Body of pancreas (tissue), 4 donors: ENCODE measurements around the gene ALDH1A3. TPM values are rescaled to one million over a fixed set of nuclear protein-coding genes. Genes with fewer than 3 reads are reported as not detected.
A peak's percentile ranks its signal among the peaks of the same experiment; 100 is the strongest.

Source experiments
- ATAC-seq: fragments of 150-250 bp; one replicate; pipeline ENCODE4 v1.9.1; 2016
- DNase-seq, 4 donors: peaks; one replicate each; pipeline ENCODE4 v3.0.0-alpha.2; 2019
- H3K27ac ChIP-seq, 4 donors: fragments of 200-600 bp; sonication (generic); 1 replicate in 3 of 4; 2 replicates in 1 of 4; pipeline versions ENCODE4 v1.5.1 to v1.6.1; 2016 to 2019; ENCODE audit warnings: mild to moderate bottlenecking in 1 of 4, mixed read lengths in 1 of 4, moderate library complexity in 1 of 4
- H3K27me3 ChIP-seq, 2 donors: fragments of 200-600 bp; sonication (generic); one replicate each; pipeline ENCODE4 v1.6.0; 2016; ENCODE audit warnings: mild to moderate bottlenecking in 1 of 2
- H3K36me3 ChIP-seq, 2 donors: fragments of 200-600 bp; sonication (generic); replicated peaks in 1 of 2; 2 replicates each; pipeline ENCODE4 v1.5.1; 2016; ENCODE audit warnings: low read depth in 2 of 2; ENCODE audit not compliant: insufficient read depth in 1 of 2
- H3K4me1 ChIP-seq: fragments of 200-600 bp; sonication (generic); one replicate; pipeline ENCODE4 v1.6.0; 2016
- H3K4me3 ChIP-seq, 2 donors: fragments of 200-600 bp; sonication (generic); 1 replicate in 1 of 2; 2 replicates in 1 of 2; pipeline ENCODE4 v1.5.1; 2016 to 2019
- H3K9me3 ChIP-seq, 3 donors: fragments of 200-600 bp; sonication (generic); 1 replicate in 2 of 3; 2 replicates in 1 of 3; pipeline ENCODE4 v1.5.1; 2016
- CTCF ChIP-seq, 7 experiments: fragments of 450-650 bp in 4 of 7; fragments of 200-600 bp in 3 of 7; sonication (generic) in 3 of 7; IDR thresholded peaks; one replicate each; pipeline ENCODE4 v1.5.1; 2016 to 2019; ENCODE audit warnings: antibody characterized with exemption in 7 of 7
- POLR2A ChIP-seq, 3 donors: fragments of 450-650 bp; IDR thresholded peaks; one replicate each; pipeline ENCODE4 v1.6.1; 2016; ENCODE audit warnings: antibody characterized with exemption in 3 of 3, mild to moderate bottlenecking in 2 of 3
- WGBS, 2 donors: methylation state at CpG; one replicate each; pipeline ENCODE4 v1.1.5; 2017; 5-methylcytosine and 5-hydroxymethylcytosine counted together
- intact Hi-C: fragments of 100-400 bp; cut with DNase I; formaldehyde crosslinking; loops from one replicate; pipeline ENCODE4 v1.15.1; 2023
- total RNA-seq, 2 donors: library from RNA; depleted of rRNA; stranded (reverse); fragments of >200 nt; gene quantifications; one replicate each; pipeline ENCODE4 v1.1.0, GENCODE V29; 2016

ALDH1A3 gene
- total RNA-seq, 2 donors from 2014 or later, result 19.5 to 33.9 TPM

GRCh38 chr15:100866386-100867330 is 13.0 kb upstream of the ALDH1A3 start:
- TF ChIP-seq POLR2A (IDR thresholded peaks at IDR 0.05) (no peak), CTCF (IDR thresholded peaks at IDR 0.05) (no peak)
- H3K27me3 ChIP-seq, result no peaks in the 10 kb centered on the region
- H3K9me3 ChIP-seq, result no peaks in the 10 kb centered on the region
- DNase-seq (no peak), ATAC-seq (no peak)
- no peak overlapping the region for H3K4me3 ChIP-seq
- no peak overlapping the region for H3K27ac ChIP-seq
- no peaks in the 10 kb centered on the region for H3K36me3 ChIP-seq
- intact Hi-C loops, result loop anchor here (10.0 kb wide), 2 partner anchors 182 to 232 kb away; no protein-coding TSS in a partner anchor
- H3K4me1 ChIP-seq, result no peaks in the 10 kb centered on the region
- WGBS, 2 donors, result 70 to 71% methylated on average over 10 to 12 of the region's 12 CpGs

- Histone ChIP-seq H3K36me3 (no peaks in the 10 kb centered on the region), H3K27ac (peak overlapping the region in 1 of 4 donors; percentile 12), H3K9me3 (no peaks in the 10 kb centered on the region), H3K27me3 (no peaks in the 10 kb centered on the region), H3K4me1 (no peaks in the 10 kb centered on the region), H3K4me3 (no peak overlapping the region)
- ATAC-seq (peak; percentile 16), DNase-seq (no peak)
- 36 to 60% methylated on average over 3 of the region's 3 CpGs for WGBS, 2 donors
- TF ChIP-seq CTCF (IDR thresholded peaks at IDR 0.05) (no peak), POLR2A (IDR thresholded peaks at IDR 0.05) (no peak)
- intact Hi-C loops, result loop anchor here (10.0 kb wide), 2 partner anchors 183 to 233 kb away; no protein-coding TSS in a partner anchor
These were observed 12.2 kb upstream of the ALDH1A3 start for GRCh38 chr15:100867433-100867832.

GRCh38 chr15:100869151-100869999 is 10.3 kb upstream of the ALDH1A3 start:
- ATAC-seq, result no peak
- no peaks in the 10 kb centered on the region for H3K36me3 ChIP-seq
- intact Hi-C loops, result loop anchor here (10.0 kb wide), 2 partner anchors 185 to 235 kb away; no protein-coding TSS in a partner anchor
- peak in 1 of 7 experiments; percentile 8 for TF ChIP-seq CTCF (IDR thresholded peaks at IDR 0.05)
- TF ChIP-seq POLR2A (IDR thresholded peaks at IDR 0.05), result no peak
- 57 to 67% methylated on average over 13 of the region's 13 CpGs for WGBS, 2 donors
- H3K27ac ChIP-seq, result no peak overlapping the region
- no peak for DNase-seq
- no peaks in the 10 kb centered on the region for H3K4me1 ChIP-seq
- H3K9me3 ChIP-seq, result no peaks in the 10 kb centered on the region
- no peaks in the 10 kb centered on the region for H3K27me3 ChIP-seq
- no peak overlapping the region for H3K4me3 ChIP-seq

GRCh38 chr15:100873029-100873677 is 6.5 kb upstream of the ALDH1A3 start:
- no peak overlapping the region for H3K4me3 ChIP-seq
- ATAC-seq (peak; percentile 91), DNase-seq (peak; percentile 79 to 85 (median 83))
- no peaks in the 10 kb centered on the region for H3K36me3 ChIP-seq
- peak; percentile 79 to 97 (median 95) for TF ChIP-seq CTCF (IDR thresholded peaks at IDR 0.05)
- TF ChIP-seq POLR2A (IDR thresholded peaks at IDR 0.05), result no peak
- H3K27ac ChIP-seq, result peak overlapping the region in 3 of 4 donors; percentile 31 to 43 (median 41)
- intact Hi-C loops, result loop anchor here (10.0 kb wide), 1 partner anchor 158 kb away; no protein-coding TSS in a partner anchor
- WGBS, 2 donors, result 19 to 21% methylated on average over 2 of the region's 2 CpGs
- H3K4me1 ChIP-seq, result no peaks in the 10 kb centered on the region
- no peaks in the 10 kb centered on the region for H3K27me3 ChIP-seq
- no peaks in the 10 kb centered on the region for H3K9me3 ChIP-seq
